HG03342 (cell line): Measurements from ENCODE around the gene PDLIM5.
"Not testable (repeated sequence)": the region's sequence is repeated elsewhere in the genome, so short reads cannot be mapped to it uniquely, and the experiment has no call there.

Source experiments
- ATAC-seq: cut with Tn5 transposase; IDR thresholded peaks from one replicate; pipeline ENCODE4 v1.9.1; 2021; ENCODE audit warnings: mild to moderate bottlenecking, moderate library complexity; ENCODE audit not compliant: unreplicated experiment

The PDLIM5 gene

DNA sequence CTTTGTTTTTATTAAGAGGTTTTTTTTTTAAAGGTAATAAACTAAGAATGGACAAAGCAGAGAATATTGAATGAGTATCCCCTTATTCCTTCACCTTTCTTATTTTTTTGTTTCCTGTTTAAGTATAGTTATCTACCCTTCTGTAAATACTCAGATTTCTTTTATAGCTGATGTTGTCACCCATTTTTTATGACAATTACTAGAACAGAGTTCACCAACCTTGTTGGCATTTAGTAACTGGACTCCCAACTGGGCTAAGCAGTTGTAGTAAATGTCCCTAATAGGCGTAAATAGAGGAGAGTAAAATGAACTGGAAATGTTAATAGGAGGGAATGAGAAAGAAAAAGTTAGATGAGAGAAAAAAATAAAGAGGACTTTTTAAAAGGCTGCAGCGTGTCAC, 9.8 kb downstream of the PDLIM5 start:
- no peak for ATAC-seq

DNA sequence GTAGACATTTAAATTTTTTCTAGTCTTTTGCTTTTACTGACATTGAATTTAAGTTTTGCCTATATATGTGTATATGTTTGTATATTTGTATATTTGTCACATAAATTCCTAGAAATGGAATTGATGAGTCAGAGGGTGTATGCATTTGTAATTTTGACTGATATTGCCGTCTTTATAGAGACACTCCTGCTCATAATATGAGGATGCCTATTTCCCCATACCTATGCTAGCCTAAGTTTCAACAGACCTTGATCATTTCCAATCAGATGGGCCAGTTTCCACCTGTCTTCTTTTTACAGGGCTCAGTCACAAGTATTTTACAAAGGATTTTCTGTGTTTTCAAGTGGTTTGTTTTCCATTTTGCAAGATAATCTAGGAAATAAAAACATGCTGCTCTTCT, 10.8 kb downstream of the PDLIM5 start:
- no peak for ATAC-seq

DNA sequence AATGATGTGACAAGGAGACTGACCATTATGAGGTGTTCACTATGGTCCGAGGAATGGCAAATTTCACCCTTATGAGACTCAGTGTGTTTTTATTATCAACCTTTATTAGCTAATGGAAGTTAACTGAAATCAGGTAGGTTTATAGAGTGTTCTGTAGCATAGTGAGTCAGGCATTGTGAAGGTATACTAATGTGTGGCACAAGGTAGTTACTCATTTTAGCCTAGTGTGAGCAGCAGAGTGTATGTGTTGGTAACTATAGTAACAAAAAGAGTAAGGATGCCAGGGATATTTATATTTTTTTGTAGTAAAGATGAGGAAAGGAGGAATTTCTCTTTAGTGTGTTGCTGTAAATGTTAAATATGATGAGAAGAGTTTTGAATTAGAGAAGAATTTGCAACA, 12.0 kb downstream of the PDLIM5 start:
- ATAC-seq = no peak

DNA sequence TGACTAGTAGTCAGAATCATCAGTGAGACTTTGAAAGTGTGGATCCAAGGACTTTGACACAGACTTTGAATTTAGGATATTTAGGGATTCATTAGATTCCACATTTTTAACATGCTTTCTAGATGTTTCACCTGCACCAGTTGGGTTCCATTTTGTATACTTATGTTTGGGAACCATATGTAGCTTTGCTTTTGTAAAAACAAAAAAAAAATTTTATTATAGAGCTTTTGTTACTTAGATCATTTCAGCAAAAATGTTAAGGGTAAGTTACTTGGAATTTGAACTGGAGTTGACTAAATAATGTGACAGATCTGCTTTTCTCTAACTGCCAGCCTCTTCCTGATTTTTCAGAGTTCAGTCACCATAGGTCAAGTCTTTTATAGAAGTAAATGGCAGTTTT, 14.6 kb downstream of the PDLIM5 start:
- no peak for ATAC-seq

DNA sequence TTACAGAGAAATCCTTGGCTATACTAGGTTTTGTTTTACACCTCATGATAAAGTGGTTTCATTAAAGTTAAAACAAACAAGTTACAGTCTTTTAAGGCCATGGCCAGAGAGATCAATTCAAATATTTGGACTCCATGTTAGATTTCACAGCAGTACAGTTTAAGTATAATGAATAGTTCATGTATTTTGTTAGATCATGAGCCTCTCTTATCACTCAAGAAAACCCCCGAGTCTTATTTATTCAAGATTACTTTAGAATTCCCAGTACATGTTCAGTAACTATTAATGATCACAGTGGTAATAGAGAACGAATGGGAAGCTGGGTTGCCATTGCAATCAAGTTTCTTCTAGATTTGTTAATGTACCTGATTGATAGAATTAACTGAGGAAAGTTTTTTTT, 15.2 kb downstream of the PDLIM5 start:
- ATAC-seq = no peak

DNA sequence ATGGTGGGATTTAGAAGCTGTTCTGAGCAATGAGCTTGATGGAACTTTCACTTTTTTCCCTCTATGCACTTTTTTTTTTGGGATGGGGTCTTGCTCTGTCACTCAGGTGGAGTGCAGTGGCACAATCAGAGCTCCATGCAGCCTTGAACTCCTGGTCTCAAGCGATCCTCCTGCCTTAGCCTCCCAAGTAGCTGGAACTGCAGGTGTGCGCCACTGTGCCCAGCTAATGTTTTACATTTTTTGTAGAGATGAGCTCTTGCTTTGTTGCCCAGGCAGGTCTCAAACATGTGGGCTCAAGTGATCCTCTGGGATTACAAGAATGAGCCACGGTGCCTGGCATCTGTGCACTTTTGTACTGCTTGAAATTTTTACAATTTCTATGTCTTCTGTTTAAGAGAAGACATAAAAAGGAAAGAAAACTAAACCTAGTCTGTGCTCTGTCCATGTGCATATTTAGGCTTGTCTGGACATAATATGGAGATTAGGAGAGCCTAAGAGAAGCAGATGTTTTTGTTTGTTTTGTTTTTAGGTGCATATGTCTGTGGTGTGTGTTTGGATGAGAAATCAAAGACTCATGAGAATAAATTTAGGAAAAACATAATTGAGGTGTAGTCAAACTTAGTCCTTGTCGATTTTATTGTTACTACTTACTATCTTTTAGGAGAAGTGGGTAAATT, 16.5 kb downstream of the PDLIM5 start:
- ATAC-seq = no peak

DNA sequence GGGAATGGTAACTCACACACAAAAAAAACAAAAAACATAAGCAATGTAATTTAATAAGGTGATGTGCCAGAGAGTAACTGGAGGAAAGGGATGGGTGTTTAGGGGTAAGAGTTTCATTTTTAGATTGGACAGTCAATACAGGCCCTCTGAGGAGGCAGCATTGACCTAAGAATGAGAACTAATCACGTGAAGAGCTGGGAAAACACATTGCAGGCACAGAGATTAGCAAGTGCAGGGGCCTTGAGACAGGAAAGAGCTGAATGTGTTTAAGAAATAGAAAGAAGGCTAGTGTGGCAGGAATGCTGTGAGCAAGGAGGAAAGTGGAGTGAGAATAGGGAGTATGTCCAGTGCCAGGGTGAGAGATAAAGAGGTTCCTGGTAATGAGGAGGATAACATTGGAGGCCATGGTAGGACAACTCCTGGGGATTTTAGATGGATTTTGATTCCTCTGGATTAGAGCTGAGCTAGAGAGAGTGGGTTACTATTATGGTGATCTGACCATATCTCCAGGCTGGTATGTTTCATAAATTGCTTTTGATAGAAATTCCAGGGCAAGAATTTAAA, 17.6 kb downstream of the PDLIM5 start:
- ATAC-seq = no peak

DNA sequence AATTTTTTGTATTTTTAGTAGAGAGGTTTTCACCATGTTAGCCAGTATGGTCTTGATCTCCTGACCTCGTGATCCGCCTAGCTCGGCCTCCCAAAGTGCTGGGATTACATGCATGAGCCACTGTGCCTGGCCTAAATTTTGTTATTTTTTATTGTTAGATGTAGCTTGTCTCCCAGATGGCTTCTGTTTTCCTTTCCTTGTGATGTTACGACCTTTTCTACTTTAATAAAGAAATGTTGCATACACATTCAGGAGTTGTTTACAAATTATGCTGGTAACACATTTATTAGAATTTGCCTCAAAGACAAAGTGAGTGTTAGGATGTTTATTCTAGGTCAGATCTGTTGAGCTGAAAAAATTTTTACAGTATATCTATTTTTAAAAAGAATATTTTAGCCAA, 18.4 kb downstream of the PDLIM5 start:
- ATAC-seq = no peak

DNA sequence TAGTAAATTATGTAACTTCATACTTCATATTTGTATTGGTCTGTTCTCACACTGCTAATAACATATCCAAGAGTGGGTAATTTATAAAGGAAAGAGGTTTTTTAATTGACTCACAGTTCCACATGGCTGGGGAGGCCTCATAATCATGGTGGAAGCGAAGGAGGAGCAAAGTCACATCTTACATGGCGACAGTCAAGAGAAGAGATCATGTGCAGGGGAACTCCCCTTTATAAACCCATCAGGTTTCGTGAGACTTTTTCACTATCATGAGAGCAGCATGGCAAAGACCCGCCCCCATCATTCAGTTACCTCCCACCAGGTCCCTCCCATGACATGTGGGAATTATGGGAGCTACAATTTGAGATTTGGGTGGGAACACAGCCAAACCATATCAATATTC, 19.0 kb downstream of the PDLIM5 start:
- not testable (repeated sequence) for ATAC-seq

DNA sequence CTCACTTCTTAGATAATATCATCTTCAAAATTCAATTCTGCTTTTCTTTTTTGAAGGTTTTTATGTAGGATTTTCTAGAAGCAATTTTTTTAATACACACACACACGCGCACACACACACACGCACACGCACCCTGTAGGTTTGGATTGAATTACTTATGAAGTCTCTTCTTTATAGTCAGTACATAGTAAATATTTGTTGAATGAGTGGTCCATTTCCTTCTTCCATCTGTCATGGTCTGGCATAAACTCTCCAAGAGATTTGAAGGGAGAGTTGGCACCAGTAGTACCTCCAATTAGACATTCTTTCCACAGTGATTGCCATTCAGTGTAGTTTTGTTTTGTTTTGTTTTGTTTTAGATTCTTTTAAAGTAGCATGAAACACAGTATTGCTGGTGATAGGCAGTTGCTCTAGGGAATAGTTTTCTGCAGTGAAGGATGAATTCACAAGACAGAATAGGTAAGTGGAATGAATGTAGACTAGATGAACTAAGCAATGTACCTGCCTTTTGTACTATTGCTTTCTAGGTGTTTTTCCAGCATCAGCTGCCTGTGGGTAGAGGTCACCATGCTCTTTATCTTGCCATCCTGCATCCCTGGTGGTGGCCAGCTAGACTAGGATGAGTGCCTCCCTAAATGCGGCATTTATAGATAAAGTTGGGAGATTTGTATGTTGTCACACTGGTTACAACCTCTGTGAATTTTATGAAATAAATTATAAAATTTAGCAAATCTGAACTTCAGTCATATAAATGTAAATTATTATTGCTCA, 20.5 kb downstream of the PDLIM5 start:
- ATAC-seq = no peak

DNA sequence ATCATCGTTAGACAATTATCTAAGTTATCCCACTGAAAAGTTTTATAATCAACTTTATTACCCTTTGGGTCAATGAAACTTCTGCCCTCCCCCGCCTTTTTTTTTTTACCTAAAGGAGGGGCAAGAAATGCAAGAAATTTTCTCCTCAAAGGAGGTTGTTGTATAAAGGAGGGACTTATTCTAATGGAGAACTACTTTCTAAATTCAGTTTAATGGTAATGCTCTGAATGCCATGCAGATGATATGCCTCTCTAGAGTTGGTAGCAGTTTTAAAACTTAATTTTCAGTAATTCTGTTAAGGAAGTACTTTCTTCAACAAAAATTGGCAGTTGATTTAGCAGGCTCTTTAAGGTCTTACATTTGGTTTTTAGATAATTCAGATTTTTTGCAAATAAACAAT, 23.3 kb downstream of the PDLIM5 start:
- ATAC-seq = no peak

DNA sequence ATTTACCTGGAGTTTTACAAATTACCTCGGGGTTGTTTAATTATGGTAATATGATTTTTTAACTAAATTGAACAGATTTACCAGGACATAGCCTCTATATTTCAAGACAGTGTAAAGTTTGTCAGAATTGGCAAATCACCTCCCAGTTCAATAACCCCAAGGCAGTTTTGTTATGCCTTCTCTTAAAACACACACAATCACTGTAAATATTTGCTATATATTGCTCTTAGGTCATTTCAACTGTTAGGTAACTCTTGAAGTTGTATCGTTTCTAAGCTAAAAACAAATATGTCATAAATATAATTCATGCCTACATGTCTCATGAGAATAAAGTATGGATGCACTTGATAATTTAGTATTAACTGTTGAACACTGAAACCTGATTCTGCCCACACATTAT, 24.1 kb downstream of the PDLIM5 start:
- ATAC-seq = no peak

DNA sequence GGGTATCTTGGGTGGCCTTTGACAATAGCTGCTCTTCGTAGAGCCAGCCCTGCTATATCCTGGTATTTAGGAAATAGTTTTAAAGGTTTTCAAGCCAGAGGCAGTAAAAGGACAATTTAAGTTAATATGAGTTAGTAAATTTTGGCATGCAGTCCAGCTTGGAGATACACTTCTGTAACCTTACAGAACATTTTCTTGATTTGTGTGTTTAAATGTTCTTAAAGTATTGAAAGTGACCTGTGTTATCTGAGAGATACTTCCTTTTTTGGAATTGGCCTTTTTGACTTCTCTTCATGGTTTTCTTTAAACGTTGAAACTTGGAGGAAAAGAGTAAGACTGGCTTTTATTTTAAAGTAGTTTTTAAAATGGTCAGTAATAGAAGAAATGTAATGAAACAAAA, 25.5 kb downstream of the PDLIM5 start:
- ATAC-seq = no peak

DNA sequence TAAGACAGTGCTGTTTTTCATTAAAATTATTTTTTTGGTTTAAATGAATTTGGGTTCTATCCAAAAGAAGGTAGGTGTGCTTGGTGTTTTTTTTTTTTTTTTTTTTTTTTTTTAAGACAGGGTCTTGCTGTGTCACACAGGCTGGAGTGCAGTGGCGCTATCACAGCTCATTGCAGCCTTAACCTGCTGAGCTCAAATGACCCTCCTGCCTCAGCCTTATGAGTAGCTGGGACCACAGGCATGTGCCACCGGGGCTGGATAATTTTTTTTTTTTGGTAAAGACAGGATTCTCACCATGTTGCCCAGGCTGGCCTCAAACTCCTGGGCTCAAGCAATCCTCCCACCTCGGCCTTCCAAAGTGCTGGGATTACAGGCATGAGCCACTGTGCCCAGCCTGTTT, 27.1 kb downstream of the PDLIM5 start:
- ATAC-seq = not testable (repeated sequence)

DNA sequence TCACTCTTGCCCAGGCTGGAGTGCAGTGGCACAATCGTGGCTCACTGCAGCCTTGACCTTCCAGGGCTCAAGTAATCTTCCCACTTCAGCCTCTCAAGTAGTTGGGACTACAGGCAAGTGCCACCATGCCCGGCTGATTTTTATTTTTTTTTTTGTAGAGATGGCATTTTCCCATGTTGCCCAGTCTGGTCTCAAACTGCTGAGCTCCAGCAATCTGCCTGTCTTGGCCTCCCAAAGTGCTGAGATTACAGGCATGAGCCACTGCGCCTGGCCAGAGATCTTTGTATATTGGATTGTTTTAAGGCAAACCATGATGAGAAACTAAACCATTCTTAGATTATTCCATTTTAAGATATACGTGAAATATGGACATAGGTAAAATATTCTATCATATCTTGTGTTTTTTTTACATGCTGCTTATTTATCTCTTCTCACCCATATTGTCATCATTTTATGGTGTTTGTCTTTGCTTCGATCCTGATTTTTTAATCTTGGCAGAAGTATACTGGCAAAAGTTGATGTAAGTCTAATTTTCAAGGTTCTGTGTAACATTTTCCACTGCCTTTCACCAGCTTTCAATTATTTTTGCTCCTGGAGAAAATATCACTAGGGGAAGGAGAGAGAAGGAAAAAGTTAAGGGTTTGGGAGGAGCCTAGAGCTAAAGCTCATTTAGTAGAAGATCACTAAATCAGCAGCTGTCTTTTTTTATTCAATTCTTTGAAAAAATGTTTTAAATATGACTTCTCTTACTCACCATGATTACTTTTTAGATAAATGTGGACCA, 27.8 kb downstream of the PDLIM5 start:
- no peak for ATAC-seq

DNA sequence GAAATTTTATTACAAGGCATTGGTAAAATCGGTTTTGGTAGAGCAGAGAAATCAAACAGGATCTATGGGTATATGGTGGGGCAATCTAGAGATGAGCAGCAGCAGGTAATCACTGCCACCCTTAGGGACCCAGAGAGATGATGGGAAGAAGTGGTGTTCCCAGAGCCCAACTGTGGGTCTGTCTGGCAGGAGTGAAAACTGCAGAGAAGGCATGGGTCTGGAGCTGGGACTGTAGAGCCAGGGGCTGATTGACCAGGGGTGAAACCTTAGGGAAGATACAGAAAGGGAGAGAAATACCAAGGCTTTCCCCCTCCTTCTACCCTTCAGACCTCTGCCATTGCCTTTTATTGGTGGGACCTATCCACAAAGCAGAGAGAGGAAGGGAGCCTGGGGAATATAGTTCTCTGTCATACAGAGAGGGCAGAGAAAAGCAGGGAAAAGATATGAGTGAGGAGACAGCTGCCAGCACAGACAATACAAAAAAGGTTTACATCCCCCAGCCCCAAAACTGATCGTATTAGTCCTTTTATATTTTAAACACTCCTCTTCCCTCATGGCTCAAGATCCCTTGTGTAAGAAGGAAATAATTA, 28.7 kb downstream of the PDLIM5 start:
- ATAC-seq = no peak

DNA sequence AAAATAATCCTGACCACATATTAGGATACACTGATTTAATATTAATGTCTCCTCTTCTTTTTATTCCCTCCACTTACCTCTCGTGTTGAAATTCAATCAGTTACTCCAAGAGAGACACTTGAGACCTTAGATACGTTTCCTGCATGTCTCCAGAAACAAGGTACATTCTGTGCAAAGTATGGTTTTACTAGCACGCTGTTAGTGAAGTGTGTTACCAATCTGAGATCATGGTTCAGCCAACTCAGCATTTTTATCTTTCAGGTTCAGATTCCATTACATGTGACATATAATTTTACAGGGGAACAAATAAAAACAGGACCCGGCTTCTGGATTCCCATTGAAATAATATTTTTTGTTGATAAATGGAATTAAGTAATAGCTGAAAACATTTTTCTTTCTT, 32.2 kb downstream of the PDLIM5 start:
- ATAC-seq = no peak

DNA sequence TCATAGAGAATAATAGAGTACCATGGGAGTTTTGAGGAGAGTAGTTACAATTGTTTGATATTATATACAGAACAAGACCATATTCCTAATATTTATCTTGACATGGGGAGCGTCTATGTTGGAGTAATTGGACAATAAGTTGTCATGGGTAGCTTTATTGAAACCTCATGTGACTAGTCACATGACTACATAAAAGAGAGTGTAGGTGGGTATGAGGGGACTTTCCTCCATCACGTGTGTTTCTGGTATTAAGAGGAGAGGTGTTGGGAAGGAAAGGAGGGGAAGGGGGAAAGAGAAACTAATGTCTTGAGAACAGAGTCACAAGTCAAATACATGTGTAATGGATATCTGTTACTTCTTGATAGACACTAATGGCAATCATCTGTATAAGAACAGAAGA, 33.1 kb downstream of the PDLIM5 start:
- no peak for ATAC-seq

DNA sequence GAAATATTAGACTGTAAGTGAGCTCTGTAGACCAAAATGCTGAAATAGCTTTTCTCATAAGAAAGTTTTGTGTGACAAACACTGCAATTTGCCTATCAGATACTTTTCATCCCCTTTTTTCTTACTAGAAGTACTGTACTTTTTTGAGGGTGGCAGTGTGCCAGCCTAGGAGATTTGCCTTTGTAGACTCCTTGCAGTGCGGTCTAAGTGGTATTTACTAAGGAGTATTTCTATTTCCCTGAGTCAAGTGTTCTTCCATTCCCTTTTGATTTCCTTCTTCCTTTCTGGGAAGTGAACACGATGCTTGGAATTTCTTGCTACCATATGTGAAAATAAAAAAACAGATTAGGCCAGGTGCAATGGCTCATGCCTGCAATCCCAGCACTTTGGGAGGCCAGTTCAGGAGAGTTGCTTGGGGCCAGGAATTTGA, 34.6 kb downstream of the PDLIM5 start:
- no peak for ATAC-seq

DNA sequence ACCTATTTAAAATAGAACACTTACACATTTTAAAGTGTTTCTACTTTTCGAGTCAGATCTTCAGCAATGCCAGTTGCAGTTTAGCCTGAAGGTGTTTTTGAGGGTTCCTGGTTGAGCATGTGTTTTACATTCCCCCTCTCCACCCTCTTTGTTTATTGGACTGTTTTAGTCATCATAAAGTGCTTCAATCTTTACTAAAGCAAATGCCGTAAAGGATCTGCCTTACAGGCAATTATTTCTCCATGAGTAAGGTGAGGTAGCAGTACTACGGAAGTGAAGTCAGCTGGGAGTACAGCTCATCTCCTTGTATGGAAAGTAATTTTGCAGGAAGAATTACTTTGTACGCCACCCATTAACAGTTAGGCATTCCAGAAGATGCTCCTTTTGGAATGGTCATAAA, 36.9 kb downstream of the PDLIM5 start:
- no peak for ATAC-seq

DNA sequence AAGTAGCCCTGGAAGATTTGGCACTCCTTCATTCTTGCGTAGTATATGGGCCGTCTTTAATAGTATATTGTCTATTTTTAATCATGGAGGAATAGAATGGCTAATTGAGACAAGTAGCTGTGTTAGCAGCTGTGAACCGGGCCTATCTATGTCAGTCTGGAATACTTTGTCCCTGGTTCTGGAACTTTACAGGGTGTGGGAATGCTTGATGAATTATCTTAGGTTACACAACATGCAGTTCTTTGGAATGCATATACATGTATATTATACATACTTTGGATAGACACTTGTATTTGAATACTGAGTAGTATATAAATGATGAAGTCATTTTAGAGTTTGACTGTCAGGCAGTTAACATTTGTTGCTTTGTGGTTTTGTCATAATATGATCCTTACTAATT, 37.4 kb downstream of the PDLIM5 start:
- no peak for ATAC-seq
